Stimulated activated CD8-positive, alpha-beta memory T cell treated with anti-CD3 and anti-CD28 coated beads, Interleukin-4, amount 100 ng/mL, for 4 hours (primary cell): Measurements from ENCODE around the gene ZNF585A.

Experiments
- DNase-seq, 2 donors: peaks; one replicate each; pipeline ENCODE4 v3.0.0-alpha.2; 2020; ENCODE audit warnings: low read depth in 2 of 2, low spot score in 1 of 2

The ZNF585A gene

GRCh38 chr19:37095859-37096258, 76.6 kb downstream of the ZNF585A start:
- DNase-seq, result no peak
